KMS-11 (cell line): Measurements from ENCODE around the gene RERE.

Experiments
- H2AFZ ChIP-seq: fragments of 200-600 bp; sonication (generic); 2 replicates; pipeline ENCODE4 v1.6.1; 2016; ENCODE audit warnings: antibody characterized with exemption, mixed run types, low read depth
- H3K27ac ChIP-seq: fragments of 200-600 bp; sonication (generic); 2 replicates; pipeline ENCODE4 v1.6.1; 2016; ENCODE audit warnings: mild to moderate bottlenecking, mixed run types
- H3K27me3 ChIP-seq: fragments of 200-600 bp; sonication (generic); 2 replicates; pipeline ENCODE4 v1.6.1; 2017; ENCODE audit warnings: mild to moderate bottlenecking, low read depth, mixed run types, moderate library complexity; ENCODE audit not compliant: insufficient read depth
- H3K36me3 ChIP-seq: fragments of 200-600 bp; sonication (generic); 2 replicates; pipeline ENCODE4 v1.6.1; 2017; ENCODE audit warnings: mild to moderate bottlenecking, mixed run types; ENCODE audit not compliant: insufficient read depth
- H3K4me1 ChIP-seq: fragments of 200-600 bp; sonication (generic); 2 replicates; pipeline ENCODE4 v1.6.1; 2016; ENCODE audit warnings: mild to moderate bottlenecking, low read depth, mixed run types; ENCODE audit not compliant: poor library complexity, severe bottlenecking
- H3K4me2 ChIP-seq: fragments of 200-600 bp; sonication (generic); 2 replicates; pipeline ENCODE4 v1.7.0; 2016; ENCODE audit warnings: mild to moderate bottlenecking, mixed run types
- H3K4me3 ChIP-seq: fragments of 200-600 bp; sonication (generic); IDR thresholded peaks from 2 replicates; pipeline ENCODE4 v1.6.1; 2017; ENCODE audit warnings: low read depth, low read length, mixed read lengths; ENCODE audit not compliant: insufficient read depth
- H3K79me2 ChIP-seq: fragments of 200-600 bp; sonication (generic); 2 replicates; pipeline ENCODE4 v1.6.1; 2016; ENCODE audit warnings: low read depth, mixed run types; ENCODE audit not compliant: insufficient read depth
- H3K9ac ChIP-seq: fragments of 200-600 bp; sonication (generic); 2 replicates; pipeline ENCODE4 v1.6.1; 2016; ENCODE audit warnings: mild to moderate bottlenecking, mixed run types
- H4K20me1 ChIP-seq: fragments of 200-600 bp; sonication (generic); 2 replicates; pipeline ENCODE4 v1.6.1; 2016; ENCODE audit warnings: mild to moderate bottlenecking, mixed run types; ENCODE audit not compliant: insufficient read depth
- TF ChIP-seq, protein P1 (sequence below): fragments of 200-600 bp; sonication (generic); conservative IDR thresholded peaks from 2 replicates; pipeline ENCODE4 v1.6.1; 2017; ENCODE audit warnings: low read depth, mild to moderate bottlenecking, antibody characterized with exemption, low read length, moderate library complexity, mixed read lengths

The RERE gene

DNA sequence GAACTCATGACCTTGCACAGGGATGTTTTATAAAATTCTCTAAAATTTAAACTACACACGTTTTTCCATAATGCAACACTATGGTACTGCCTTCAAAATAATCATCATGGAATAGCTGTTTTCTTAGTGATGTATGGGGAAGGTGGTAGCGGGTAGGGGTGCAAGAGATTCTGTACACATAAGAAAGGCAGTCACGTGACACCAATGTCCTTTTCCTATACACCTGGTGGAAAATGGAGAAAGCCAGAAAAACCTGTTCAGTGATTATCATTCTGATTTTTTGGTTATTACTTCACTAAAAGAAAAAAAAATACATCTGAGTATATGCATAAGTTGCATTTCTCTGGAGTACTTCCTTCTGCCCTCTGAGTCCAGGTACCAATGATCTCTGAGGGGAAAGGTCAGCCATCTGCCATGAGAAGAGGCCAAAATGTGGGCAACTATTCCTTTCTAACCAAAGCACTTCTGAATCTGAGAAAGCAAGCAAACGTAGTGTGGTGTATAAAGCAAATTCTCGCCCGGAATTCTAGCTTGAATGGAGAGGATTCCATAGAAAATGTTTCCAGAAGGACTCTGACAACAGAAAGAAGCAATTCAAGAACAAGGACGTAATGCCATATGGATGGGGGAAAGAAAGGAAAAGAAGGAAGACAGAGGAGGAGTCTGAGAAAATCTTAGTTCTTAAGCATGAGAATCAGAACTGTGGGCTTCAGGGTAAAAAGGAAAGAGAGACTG lies 137.3 kb downstream of the RERE start:
- H3K36me3 ChIP-seq, result no peaks in the 10 kb centered on the region
- TF ChIP-seq, protein P1, sequence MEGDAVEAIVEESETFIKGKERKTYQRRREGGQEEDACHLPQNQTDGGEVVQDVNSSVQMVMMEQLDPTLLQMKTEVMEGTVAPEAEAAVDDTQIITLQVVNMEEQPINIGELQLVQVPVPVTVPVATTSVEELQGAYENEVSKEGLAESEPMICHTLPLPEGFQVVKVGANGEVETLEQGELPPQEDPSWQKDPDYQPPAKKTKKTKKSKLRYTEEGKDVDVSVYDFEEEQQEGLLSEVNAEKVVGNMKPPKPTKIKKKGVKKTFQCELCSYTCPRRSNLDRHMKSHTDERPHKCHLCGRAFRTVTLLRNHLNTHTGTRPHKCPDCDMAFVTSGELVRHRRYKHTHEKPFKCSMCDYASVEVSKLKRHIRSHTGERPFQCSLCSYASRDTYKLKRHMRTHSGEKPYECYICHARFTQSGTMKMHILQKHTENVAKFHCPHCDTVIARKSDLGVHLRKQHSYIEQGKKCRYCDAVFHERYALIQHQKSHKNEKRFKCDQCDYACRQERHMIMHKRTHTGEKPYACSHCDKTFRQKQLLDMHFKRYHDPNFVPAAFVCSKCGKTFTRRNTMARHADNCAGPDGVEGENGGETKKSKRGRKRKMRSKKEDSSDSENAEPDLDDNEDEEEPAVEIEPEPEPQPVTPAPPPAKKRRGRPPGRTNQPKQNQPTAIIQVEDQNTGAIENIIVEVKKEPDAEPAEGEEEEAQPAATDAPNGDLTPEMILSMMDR, result no peak
- no peak overlapping the region for H3K4me2 ChIP-seq
- H2AFZ ChIP-seq, result no peak overlapping the region
- H3K27ac ChIP-seq, result no peak overlapping the region
- H3K9ac ChIP-seq, result no peak overlapping the region
- H4K20me1 ChIP-seq, result peaks cover 4% of the 10 kb centered on the region; the same call in 1 of the 2 replicates
- no peaks in the 10 kb centered on the region for H3K27me3 ChIP-seq
- H3K4me3 ChIP-seq, result no peak overlapping the region
- H3K79me2 ChIP-seq, result peaks cover 70% of the 10 kb centered on the region; the same call in 1 of the 2 replicates
- peaks cover 4% of the 10 kb centered on the region for H3K4me1 ChIP-seq

DNA sequence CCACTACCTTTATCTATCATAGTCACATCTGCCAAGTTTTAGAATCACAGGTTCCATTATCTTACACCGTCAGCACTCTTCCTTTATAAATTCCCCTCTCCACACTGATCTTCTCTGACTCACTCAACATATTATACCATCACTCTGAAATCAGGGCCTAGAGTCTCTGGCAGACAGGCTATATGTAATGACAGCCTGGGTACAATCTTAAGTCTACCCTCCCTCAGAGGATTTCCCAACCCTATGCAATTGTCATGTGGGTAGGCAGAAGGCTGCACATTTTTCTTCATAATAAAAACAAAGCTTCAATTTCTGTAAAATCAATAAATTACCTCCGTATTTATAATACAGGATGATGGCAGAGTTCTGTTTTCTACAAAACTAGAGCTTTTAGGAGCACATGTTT lies 138.0 kb downstream of the RERE start:
- H2AFZ ChIP-seq, result no peak overlapping the region
- H3K27me3 ChIP-seq, result no peaks in the 10 kb centered on the region
- peaks cover 4% of the 10 kb centered on the region for H3K4me1 ChIP-seq
- no peak overlapping the region for H3K27ac ChIP-seq
- no peaks in the 10 kb centered on the region for H3K36me3 ChIP-seq
- no peak overlapping the region for H3K4me2 ChIP-seq
- no peak overlapping the region for H3K9ac ChIP-seq
- H3K79me2 ChIP-seq, result peaks cover 70% of the 10 kb centered on the region; the same call in 1 of the 2 replicates
- no peak overlapping the region for H3K4me3 ChIP-seq
- peaks cover 4% of the 10 kb centered on the region; the same call in 1 of the 2 replicates for H4K20me1 ChIP-seq
- TF ChIP-seq, protein P1, result no peak

DNA sequence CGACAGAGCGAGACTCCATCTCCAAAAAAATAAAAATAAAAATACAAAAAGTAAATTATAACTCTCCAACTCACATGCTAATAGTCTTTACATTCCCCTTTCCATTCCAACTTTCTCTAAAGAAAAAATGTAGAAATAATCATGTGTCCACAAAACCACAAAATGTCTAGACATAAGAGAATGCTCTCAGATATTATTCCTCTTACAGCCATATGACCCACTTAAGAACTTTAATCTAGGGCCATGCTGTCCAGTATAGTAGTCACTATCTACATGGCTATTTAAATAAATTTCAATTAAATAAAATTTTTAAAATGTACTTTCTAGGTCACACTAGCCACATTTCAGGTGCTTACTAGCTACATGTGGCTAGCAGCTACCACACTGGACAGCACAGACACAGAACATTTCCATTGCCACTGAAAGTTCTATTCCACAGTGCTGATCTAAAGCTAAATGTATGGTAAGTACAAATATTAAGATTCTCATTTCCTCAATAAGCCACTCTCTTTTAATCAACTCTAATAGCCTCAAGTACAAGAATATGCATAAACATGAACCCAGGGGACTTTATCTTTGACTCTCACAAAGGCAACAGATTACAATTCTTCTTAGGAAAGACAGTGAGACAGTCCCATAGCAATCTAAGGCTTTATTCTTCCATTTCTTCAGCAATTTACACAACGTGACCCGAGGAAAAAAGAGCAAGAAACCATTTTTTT lies 138.6 kb downstream of the RERE start:
- Histone ChIP-seq H3K27me3 (no peaks in the 10 kb centered on the region), H3K4me1 (peaks cover 4% of the 10 kb centered on the region), H3K79me2 (peaks cover 65% of the 10 kb centered on the region; the same call in 1 of the 2 replicates), H2AFZ (no peak overlapping the region), H3K27ac (no peak overlapping the region), H4K20me1 (peaks cover 4% of the 10 kb centered on the region; the same call in 1 of the 2 replicates), H3K4me2 (no peak overlapping the region), H3K36me3 (no peaks in the 10 kb centered on the region), H3K4me3 (no peak overlapping the region), H3K9ac (no peak overlapping the region)
- TF ChIP-seq, protein P1, result no peak

DNA sequence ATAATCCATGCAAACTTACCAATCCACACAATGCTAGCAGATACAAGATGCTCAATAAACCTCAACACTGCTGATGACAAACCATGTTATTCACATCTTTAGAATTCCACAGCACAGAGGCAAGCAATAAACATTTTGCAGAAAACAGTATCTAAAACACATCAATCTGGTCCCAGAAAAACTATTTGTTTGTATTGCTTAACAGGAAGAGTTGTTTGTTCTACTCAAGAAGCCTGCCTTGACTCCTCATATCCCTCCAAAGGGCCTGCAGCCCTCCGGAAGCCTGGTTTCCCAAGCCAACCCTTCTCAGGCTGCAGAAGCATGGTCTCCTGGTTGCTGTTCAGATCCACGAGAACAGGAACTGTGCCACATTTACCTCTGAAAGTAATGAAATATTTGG lies 139.7 kb downstream of the RERE start:
- Histone ChIP-seq H3K4me3 (no peak overlapping the region), H3K9ac (no peak overlapping the region), H3K27ac (no peak overlapping the region), H3K79me2 (peaks cover 54% of the 10 kb centered on the region; the same call in 1 of the 2 replicates), H3K4me1 (peaks cover 4% of the 10 kb centered on the region), H4K20me1 (peaks cover 4% of the 10 kb centered on the region; the same call in 1 of the 2 replicates), H3K4me2 (no peak overlapping the region), H3K36me3 (no peaks in the 10 kb centered on the region), H2AFZ (no peak overlapping the region), H3K27me3 (no peaks in the 10 kb centered on the region)
- TF ChIP-seq, protein P1, result no peak
